Measurements from ENCODE around the gene GRIN3A. TPM values are rescaled to one million over a fixed set of nuclear protein-coding genes. Genes with fewer than 3 reads are reported as not detected.

GRIN3A gene
- total RNA-seq, 2 donors from 2014 or later, result not detected

DNA sequence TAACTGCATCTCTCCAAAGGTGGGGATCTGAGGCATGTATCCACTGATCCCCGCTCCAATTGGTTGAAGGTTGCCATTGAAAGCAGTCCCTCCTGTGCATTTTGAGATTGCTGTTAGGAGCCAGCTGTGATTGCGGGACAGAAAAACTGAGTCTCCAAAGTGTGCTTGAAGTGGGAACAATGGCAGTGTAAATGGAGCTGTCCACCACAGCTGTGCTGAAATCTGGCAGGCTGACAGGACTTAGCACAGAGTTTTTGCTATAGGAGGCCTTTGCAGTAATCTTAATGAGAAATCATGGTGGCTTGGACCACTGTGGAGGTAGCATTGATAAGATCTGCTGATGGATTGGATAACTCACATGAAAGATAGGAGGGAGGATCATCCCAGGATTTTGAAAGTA is 201.5 kb downstream of the GRIN3A start:
- 84% methylated on average over 2 of the region's 2 CpGs; no CpG with 5 or more reads in 1 of the 2 experiments for WGBS, 2 experiments (ENCODE audit: insufficient coverage in 1 of 2, insufficient read length in 1 of 2)
- Mint-ChIP-seq H3K4me3 (no peak overlapping the region), H3K4me1 (no peaks in the 10 kb centered on the region), H3K9me3 (no peaks in the 10 kb centered on the region), H3K36me3 (ENCODE audit: low read depth) (peaks cover 10% of the 10 kb centered on the region), H3K27ac (no peak overlapping the region), H3K27me3 (ENCODE audit: insufficient read depth) (no peaks in the 10 kb centered on the region)
- Histone ChIP-seq H3K9me3 (ENCODE audit: control insufficient read depth, low read length) (no peaks in the 10 kb centered on the region), H3K27ac (ENCODE audit: low read depth, low read length) (no peak overlapping the region), H3K36me3 (ENCODE audit: control insufficient read depth, insufficient read depth, low read length) (peaks cover 47% of the 10 kb centered on the region), H3K4me1 (ENCODE audit: control insufficient read depth, insufficient read depth, low read length) (peaks cover 3% of the 10 kb centered on the region), H3K27me3 (ENCODE audit: control insufficient read depth, insufficient read depth, low read length, poor library complexity, severe bottlenecking) (no peaks in the 10 kb centered on the region), H3K9ac (ENCODE audit: extremely low read depth, low read length, poor library complexity, severe bottlenecking) (no peak overlapping the region), H3K4me3 (ENCODE audit: low read length) (no peak overlapping the region)
- peak; percentile 82 for DNase-seq
- TF ChIP-seq, protein P1, sequence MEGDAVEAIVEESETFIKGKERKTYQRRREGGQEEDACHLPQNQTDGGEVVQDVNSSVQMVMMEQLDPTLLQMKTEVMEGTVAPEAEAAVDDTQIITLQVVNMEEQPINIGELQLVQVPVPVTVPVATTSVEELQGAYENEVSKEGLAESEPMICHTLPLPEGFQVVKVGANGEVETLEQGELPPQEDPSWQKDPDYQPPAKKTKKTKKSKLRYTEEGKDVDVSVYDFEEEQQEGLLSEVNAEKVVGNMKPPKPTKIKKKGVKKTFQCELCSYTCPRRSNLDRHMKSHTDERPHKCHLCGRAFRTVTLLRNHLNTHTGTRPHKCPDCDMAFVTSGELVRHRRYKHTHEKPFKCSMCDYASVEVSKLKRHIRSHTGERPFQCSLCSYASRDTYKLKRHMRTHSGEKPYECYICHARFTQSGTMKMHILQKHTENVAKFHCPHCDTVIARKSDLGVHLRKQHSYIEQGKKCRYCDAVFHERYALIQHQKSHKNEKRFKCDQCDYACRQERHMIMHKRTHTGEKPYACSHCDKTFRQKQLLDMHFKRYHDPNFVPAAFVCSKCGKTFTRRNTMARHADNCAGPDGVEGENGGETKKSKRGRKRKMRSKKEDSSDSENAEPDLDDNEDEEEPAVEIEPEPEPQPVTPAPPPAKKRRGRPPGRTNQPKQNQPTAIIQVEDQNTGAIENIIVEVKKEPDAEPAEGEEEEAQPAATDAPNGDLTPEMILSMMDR (conservative IDR thresholded peaks at IDR 0.05), result no peak

DNA sequence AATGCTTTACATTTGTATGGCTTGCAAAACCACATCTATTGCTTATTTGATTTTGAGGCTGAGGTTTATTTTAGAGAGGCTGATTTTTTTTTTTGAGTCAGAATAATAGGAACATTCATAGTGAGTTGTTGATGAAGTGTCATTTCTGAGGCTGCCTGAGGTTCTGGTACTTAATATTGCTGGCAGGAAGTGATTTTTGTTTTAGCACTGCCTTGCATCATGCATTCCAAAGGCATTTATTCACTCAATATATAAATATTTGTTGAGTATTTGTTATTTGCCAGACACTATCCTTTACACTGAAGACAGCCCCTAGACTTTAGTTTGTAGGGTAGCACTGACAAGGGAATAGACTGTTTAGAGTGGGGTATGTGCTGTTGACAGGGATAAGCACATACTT is 202.1 kb downstream of the GRIN3A start:
- H3K4me3 Mint-ChIP-seq, result no peak overlapping the region
- H3K9me3 Mint-ChIP-seq, result no peaks in the 10 kb centered on the region
- Histone ChIP-seq H3K4me3 (ENCODE audit: low read length) (no peak overlapping the region), H3K4me1 (ENCODE audit: control insufficient read depth, insufficient read depth, low read length) (peaks cover 3% of the 10 kb centered on the region), H3K9me3 (ENCODE audit: control insufficient read depth, low read length) (no peaks in the 10 kb centered on the region), H3K27me3 (ENCODE audit: control insufficient read depth, insufficient read depth, low read length, poor library complexity, severe bottlenecking) (no peaks in the 10 kb centered on the region), H3K9ac (ENCODE audit: extremely low read depth, low read length, poor library complexity, severe bottlenecking) (no peak overlapping the region), H3K36me3 (ENCODE audit: control insufficient read depth, insufficient read depth, low read length) (peaks cover 43% of the 10 kb centered on the region), H3K27ac (ENCODE audit: low read depth, low read length) (no peak overlapping the region)
- peaks cover 10% of the 10 kb centered on the region for H3K36me3 Mint-ChIP-seq (ENCODE audit: low read depth)
- no peak overlapping the region for H3K27ac Mint-ChIP-seq
- no peak for DNase-seq
- no peaks in the 10 kb centered on the region for H3K4me1 Mint-ChIP-seq
- H3K27me3 Mint-ChIP-seq (ENCODE audit: insufficient read depth), result no peaks in the 10 kb centered on the region
- TF ChIP-seq, protein P1 (conservative IDR thresholded peaks at IDR 0.05), result no peak

DNA sequence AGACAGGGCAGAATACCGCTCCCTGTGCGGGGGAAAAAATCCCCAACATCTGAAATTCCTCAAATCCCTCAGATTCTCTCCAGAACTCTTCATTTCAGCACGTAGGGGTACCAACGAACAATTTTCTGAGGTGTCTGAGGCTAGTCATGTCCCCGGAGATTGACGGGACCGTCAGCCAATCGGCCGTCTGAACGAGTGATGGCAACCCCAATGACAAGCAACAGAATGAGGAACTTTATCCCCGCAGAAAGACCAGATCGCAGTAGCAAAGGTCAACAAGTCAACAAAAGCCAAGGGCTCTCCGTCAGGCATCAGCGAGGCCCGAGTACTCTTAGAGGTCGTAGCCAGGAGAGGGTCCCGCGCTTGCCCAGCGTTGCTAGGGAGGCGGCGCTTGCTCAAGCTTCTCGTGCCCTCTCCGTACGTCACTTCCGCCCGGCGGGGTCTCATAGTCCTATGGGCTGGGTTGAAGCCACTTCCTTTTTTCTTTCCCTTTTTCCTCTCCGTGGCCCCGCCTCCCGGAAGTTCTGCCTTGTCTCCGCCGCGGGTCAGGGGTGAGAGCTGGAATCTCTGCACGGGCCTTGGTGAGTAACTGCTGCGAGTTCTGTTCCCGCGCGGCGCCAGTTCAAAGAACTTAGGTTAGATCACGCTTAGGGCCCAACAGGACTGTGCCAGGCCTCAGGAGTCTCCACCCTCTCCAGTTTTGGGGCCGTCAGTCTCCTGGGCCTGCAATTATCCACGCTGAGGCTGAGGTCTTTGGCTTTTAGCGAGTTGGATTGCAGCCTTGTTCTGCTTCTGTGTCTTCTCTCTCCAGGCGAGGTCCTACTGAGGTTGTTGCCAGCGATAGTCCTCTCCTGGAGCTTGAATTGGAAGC is 204.9 kb downstream of the GRIN3A start, which contains the start of gene RNF20:
Gene RNF20, plus strand, starts transcription at position 520 of the 871 bp plus-strand sequence. CDS start 1,571 bp downstream, outside the sequence.
- 0 to 1% methylated on average over 34 to 45 of the region's 45 CpGs for WGBS, 2 experiments (ENCODE audit: insufficient coverage in 1 of 2, insufficient read length in 1 of 2)
- Mint-ChIP-seq H3K27me3 (ENCODE audit: insufficient read depth) (no peaks in the 10 kb centered on the region), H3K27ac (peak within 1 kb of the TSS; percentile 98), H3K36me3 (ENCODE audit: low read depth) (peaks cover 10% of the 10 kb centered on the region), H3K4me1 (no peaks in the 10 kb centered on the region), H3K4me3 (peak within 1 kb of the TSS; percentile 76), H3K9me3 (no peaks in the 10 kb centered on the region)
- TF ChIP-seq, protein P1 (conservative IDR thresholded peaks at IDR 0.05), result no peak
- Histone ChIP-seq H3K27ac (ENCODE audit: low read depth, low read length) (peak within 1 kb of the TSS; percentile 91), H3K4me3 (ENCODE audit: low read length) (peak within 1 kb of the TSS; percentile 100), H3K36me3 (ENCODE audit: control insufficient read depth, insufficient read depth, low read length) (peaks cover 29% of the 10 kb centered on the region), H3K4me1 (ENCODE audit: control insufficient read depth, insufficient read depth, low read length) (peaks cover 3% of the 10 kb centered on the region), H3K9ac (ENCODE audit: extremely low read depth, low read length, poor library complexity, severe bottlenecking) (peak within 1 kb of the TSS; percentile 89), H3K27me3 (ENCODE audit: control insufficient read depth, insufficient read depth, low read length, poor library complexity, severe bottlenecking) (no peaks in the 10 kb centered on the region), H3K9me3 (ENCODE audit: control insufficient read depth, low read length) (no peaks in the 10 kb centered on the region)
- DNase-seq, result peak; percentile 99
